ENCODE measurements around the gene GAGE10.

GAGE10 gene, protein sequence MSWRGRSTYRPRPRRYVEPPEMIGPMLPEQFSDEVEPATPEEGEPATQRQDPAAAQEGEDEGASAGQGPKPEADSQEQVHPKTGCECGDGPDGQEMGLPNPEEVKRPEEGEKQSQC

GRCh38 chrX:49303346-49303745, at the start of gene GAGE10:
Gene GAGE10 (plus strand): TSS chrX:49303646. CDS start chrX:49304860, 1,214 bp downstream.
- TF ChIP-seq CTCF (IDR thresholded peaks at IDR 0.05) = no peak

GRCh38 chrX:49254639-49255038, 48.8 kb upstream of the GAGE10 start:
- TF ChIP-seq CTCF (IDR thresholded peaks at IDR 0.05) = no peak

DNA sequence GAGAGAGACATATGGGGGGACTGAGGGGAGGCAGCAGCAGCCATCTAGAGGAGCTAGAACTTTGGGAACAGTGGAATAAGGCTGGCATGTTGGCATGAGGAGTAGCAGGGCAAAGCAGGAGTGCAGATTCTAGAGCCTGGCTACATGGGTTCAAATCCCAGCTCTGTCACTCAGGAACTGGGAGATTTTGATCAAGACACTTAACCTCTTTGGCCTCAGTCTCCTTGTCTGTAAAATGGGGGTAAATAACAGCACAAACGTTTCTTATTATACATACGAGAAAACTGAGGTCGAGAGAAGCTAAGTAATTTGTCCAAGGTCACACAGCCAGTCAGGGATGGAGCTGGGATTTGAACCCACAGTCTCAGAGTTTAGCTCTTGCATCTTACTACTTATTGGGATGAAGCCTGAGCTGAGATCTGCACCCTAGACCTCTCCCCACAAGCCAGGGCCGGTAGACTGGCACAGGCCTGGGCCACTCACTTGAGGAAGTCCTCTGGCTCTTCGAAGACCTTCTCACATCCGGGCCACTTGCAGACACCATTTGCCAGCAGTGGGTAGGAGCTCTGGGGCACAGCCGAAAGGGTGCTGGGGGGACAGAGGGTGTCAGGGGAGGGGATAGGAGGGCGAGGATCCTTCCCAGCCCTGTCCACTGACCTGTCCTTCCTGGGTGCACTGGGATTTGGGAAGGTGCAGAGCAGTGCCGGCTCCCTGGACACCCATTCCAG, 47.0 kb upstream of the GAGE10 start:
- no peak for TF ChIP-seq CTCF (IDR thresholded peaks at IDR 0.05)

GRCh38 chrX:49257074-49257790, 46.2 kb upstream of the GAGE10 start:
- no peak for TF ChIP-seq CTCF (IDR thresholded peaks at IDR 0.05)

DNA sequence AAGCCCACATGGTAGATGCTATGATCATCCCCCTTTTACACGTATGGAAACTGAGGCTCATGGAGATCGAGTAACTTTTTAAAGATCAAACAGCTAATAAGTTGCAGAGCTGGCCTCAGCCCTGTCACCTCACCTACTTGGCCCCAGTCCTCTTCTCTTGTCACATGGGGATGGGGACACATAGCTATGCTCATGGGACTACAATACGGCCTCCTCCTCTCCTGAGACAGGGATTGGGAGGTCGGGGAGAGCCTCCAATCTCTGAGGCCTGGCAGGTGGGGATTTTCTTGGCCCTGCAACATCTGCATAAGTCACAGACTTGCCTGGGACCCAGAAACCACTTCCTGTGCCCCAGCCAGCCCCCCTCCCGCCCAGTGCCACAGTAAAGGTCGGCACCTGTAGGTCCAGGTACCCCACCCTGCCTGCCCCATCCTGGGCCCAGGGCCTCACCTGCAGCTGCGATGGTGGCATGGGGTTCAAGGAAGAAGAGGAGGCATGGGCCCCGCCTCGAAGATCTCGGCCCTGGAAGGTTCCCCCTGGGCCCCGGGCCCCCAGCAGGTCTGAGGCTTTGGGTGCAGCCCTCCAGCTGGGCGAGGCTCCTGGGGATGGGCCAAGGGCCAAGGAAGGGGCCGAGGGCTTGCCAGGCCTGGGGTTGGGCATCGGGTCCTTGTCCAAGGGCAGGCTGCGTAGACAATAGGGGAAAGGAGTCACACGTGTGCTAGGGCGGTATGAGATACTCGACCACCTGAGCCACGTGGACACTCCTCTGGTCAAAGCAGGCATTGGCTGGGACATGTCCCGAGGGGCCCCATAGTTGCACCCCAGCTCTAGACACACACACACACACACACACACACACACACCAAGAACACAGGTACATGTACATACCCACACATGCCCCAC, 45.3 kb upstream of the GAGE10 start:
- no peak for TF ChIP-seq CTCF (IDR thresholded peaks at IDR 0.05)

DNA sequence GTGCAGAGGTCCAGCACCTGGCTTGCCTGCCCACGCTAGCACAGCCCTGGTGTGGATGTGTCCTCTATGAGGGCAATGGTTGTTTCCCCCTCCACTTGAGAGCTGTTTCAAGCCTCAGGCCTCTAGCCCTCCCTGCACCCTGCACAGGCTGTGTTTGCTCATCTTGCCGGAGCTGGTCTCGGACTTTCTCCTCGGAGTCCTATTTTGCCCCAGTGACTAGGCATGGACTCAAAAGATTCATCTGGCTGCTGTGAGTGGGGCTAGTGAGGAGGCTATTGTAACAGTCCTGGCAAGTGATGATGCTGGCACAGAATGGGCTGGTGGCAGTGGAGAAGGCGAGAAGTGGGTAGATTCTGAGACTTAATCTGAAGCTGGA, 44.7 kb upstream of the GAGE10 start:
- TF ChIP-seq CTCF (IDR thresholded peaks at IDR 0.05) = no peak
